Endothelial cell of umbilical vein (primary cell): ENCODE results near the gene SNUPN. TPM values are rescaled to one million over a fixed set of nuclear protein-coding genes. Genes with fewer than 3 reads are reported as not detected.

ENCODE experiments used
- BruUV-seq: library from RNA; stranded (reverse); fragments of 400-500 nt; replicated peaks from 2 replicates; lab custom pipeline; 2021; lab: Mats Ljungman, UMichigan
- CTCF ChIA-PET: fragments of 300-600, 350-600 bp; sonication (Branson Sonifier 250); formaldehyde crosslinking; loops from one replicate; lab custom pipeline; 2021; ENCODE audit warnings: antibody characterized with exemption, inconsistent platforms; lab: Charles Lee
- POLR2A ChIA-PET: fragments of 300-600, 350-600 bp; sonication (Branson Sonifier 250); formaldehyde crosslinking; loops from one replicate; lab custom pipeline; 2021; ENCODE audit warnings: antibody characterized with exemption, inconsistent platforms; lab: Charles Lee
- DNase-seq: peaks from one replicate; pipeline ENCODE4 v3.0.0-alpha.2; 2011; ENCODE audit warnings: low read depth, low spot score
- FAIRE-seq: peaks from 2 replicates; lab custom pipeline; 2011; peaks lifted over from hg19 to GRCh38; lab: Jason Lieb, UNC
- H2AFZ ChIP-seq: 2 replicates; pipeline ENCODE4 v1.6.0; 2012; ENCODE audit warnings: low read depth, low read length, control low read depth, inconsistent platforms
- H3K27ac ChIP-seq: 2 replicates; pipeline ENCODE4 v1.5.1; 2011; ENCODE audit warnings: low read depth, mild to moderate bottlenecking, control low read depth, low read length, moderate library complexity; ENCODE audit not compliant: insufficient read depth
- H3K27me3 ChIP-seq, 2 experiments: 2 replicates each; pipeline versions ENCODE4 v1.6.0 to v1.6.1; 2011; ENCODE audit warnings: low read length in 2 of 2, mixed read lengths in 1 of 2; ENCODE audit not compliant: control insufficient read depth in 2 of 2, insufficient read depth in 2 of 2
- H3K36me3 ChIP-seq, 2 experiments: 2 replicates in 1 of 2; 3 replicates in 1 of 2; pipeline ENCODE4 v1.5.1; 2011; ENCODE audit warnings: low read length in 2 of 2, mild to moderate bottlenecking in 1 of 2, moderate library complexity in 1 of 2; ENCODE audit not compliant: control insufficient read depth in 2 of 2, insufficient read depth in 2 of 2; ENCODE audit errors: extremely low read depth in 1 of 2
- H3K4me1 ChIP-seq: 3 replicates; pipeline ENCODE4 v1.5.1; 2011; ENCODE audit warnings: mild to moderate bottlenecking, low read length; ENCODE audit not compliant: control insufficient read depth, insufficient read depth; ENCODE audit errors: extremely low read depth
- H3K4me2 ChIP-seq: 2 replicates; pipeline ENCODE4 v1.6.1; 2011; ENCODE audit warnings: low read length, control low read depth, mixed read lengths; ENCODE audit not compliant: insufficient read depth
- H3K4me3 ChIP-seq, 3 experiments: fragments of 200-600 bp in 1 of 3; sonication (generic), shearing (Covaris generic) in 1 of 3; replicated peaks in 1 of 3; 2 replicates each; pipeline ENCODE4 v1.5.1; 2011 to 2016; ENCODE audit warnings: control low read depth in 3 of 3, low read length in 3 of 3, mild to moderate bottlenecking in 2 of 3, inconsistent platforms in 1 of 3, low read depth in 1 of 3, moderate library complexity in 1 of 3; ENCODE audit not compliant: insufficient read depth in 1 of 3
- H3K79me2 ChIP-seq: 2 replicates; pipeline ENCODE4 v1.6.0; 2012; ENCODE audit warnings: low read length, inconsistent platforms; ENCODE audit not compliant: control insufficient read depth, insufficient read depth
- H3K9ac ChIP-seq: replicated peaks from 2 replicates; pipeline ENCODE3; 2011; ENCODE audit warnings: low read length, control low read depth; ENCODE audit not compliant: insufficient read depth; ENCODE audit errors: extremely low read depth
- H3K9me1 ChIP-seq: replicated peaks from 3 replicates; pipeline ENCODE4 v1.6.0; 2011; ENCODE audit warnings: mild to moderate bottlenecking, low read length; ENCODE audit not compliant: control insufficient read depth, insufficient read depth; ENCODE audit errors: extremely low read depth
- H3K9me3 ChIP-seq: replicated peaks from 2 replicates; pipeline ENCODE4 v1.5.1; 2012; ENCODE audit warnings: low read length, inconsistent platforms; ENCODE audit not compliant: control insufficient read depth, insufficient read depth
- H4K20me1 ChIP-seq: replicated peaks from 2 replicates; pipeline ENCODE3; 2011; ENCODE audit warnings: mild to moderate bottlenecking, low read length; ENCODE audit not compliant: control insufficient read depth, insufficient read depth; ENCODE audit errors: extremely low read depth
- CTCF ChIP-seq, 2 donors: IDR thresholded peaks; 1 replicate in 1 of 2; 2 replicates in 1 of 2; pipeline ENCODE4 v1.5.1; 2011; ENCODE audit warnings: low read length in 2 of 2, mild to moderate bottlenecking in 2 of 2, moderate library complexity in 2 of 2, control low read depth in 1 of 2, inconsistent platforms in 1 of 2, low read depth in 1 of 2; ENCODE audit not compliant: insufficient read depth in 1 of 2; ENCODE audit errors: extremely low read depth in 1 of 2
- EZH2 ChIP-seq: IDR thresholded peaks from 2 replicates; pipeline ENCODE4 v1.6.1; 2012; ENCODE audit warnings: borderline replicate concordance, low read depth, mild to moderate bottlenecking, moderate library complexity, low read length, inconsistent platforms; ENCODE audit not compliant: severe bottlenecking
- FOS ChIP-seq: IDR thresholded peaks from 2 replicates; pipeline ENCODE4 v1.6.1; 2011; ENCODE audit warnings: mild to moderate bottlenecking, low read length, moderate library complexity, borderline replicate concordance; ENCODE audit not compliant: insufficient read depth
- GATA2 ChIP-seq: IDR thresholded peaks from 2 replicates; pipeline ENCODE4 v1.7.0; 2011; ENCODE audit warnings: low read depth, mild to moderate bottlenecking, moderate library complexity, mixed read lengths, low read length; ENCODE audit not compliant: insufficient read length, insufficient read depth
- JUN ChIP-seq: IDR thresholded peaks from 2 replicates; pipeline ENCODE4 v1.6.1; 2011; ENCODE audit warnings: borderline replicate concordance, low read depth; ENCODE audit not compliant: insufficient read length, insufficient read depth
- MAX ChIP-seq: IDR thresholded peaks from 2 replicates; pipeline ENCODE4 v1.6.1; 2011; ENCODE audit not compliant: insufficient read depth, insufficient read length
- MYC ChIP-seq: IDR thresholded peaks from one replicate; pipeline ENCODE4 v1.6.1; 2011; ENCODE audit warnings: mild to moderate bottlenecking, low read depth, low read length
- POLR2A ChIP-seq: IDR thresholded peaks from 2 replicates; pipeline ENCODE4 v1.6.1; 2012; ENCODE audit warnings: low read depth, mild to moderate bottlenecking, control low read depth, low read length
- POLR2AphosphoS5 ChIP-seq: IDR thresholded peaks from 2 replicates; pipeline ENCODE4 v1.6.1; 2012; ENCODE audit warnings: low read depth, mild to moderate bottlenecking, control low read depth, low read length, moderate library complexity; ENCODE audit not compliant: insufficient read depth
- dilution Hi-C: fragments of 300-500 bp; cut with MboI; formaldehyde crosslinking; loops from one replicate; pipeline ENCODE4 v1.15.0; 2019; ENCODE audit warnings: low sequenced_read_pairs; ENCODE audit not compliant: extremely low pct_ligation_motif_present
- intact Hi-C: fragments of 100-400 bp; cut with micrococcal nuclease; formaldehyde crosslinking; loops from one replicate; pipeline ENCODE4 v1.10.0; 2022
- polyA plus RNA-seq, 4 experiments: library from polyadenylated mRNA; depleted of rRNA in 3 of 4; stranded (reverse) in 3 of 4; unstranded in 1 of 4; fragments of >200 nt; gene quantifications; 2 replicates each; pipeline versions ENCODE4 v1.2.1 to v1.2.3, GENCODE V29; 2011 to 2012; ENCODE audit warnings: missing spikeins in 1 of 4
- total RNA-seq: library from RNA; stranded (reverse); gene quantifications from 2 replicates; pipeline ENCODE4 v1.2.3, GENCODE V29; 2021

Gene SNUPN
- total and polyA plus RNA-seq, 2 donors (not counting 3 experiments of a cell fraction or from before 2014, with no cell fraction given) = 13.2 to 25.1 TPM

- Histone ChIP-seq H3K79me2 (no peaks in the 10 kb centered on the region), H3K9me1 (no peaks in the 10 kb centered on the region), H3K27ac (no peak overlapping the region), H2AFZ (no peak overlapping the region), H3K36me3 (peaks cover 0 to 8% of the 10 kb centered on the region in 2 experiments), H3K27me3 (no peaks in the 10 kb centered on the region), H3K9ac (no peak overlapping the region), H3K4me1 (peaks cover 16% of the 10 kb centered on the region), H3K9me3 (no peaks in the 10 kb centered on the region), H4K20me1 (no peaks in the 10 kb centered on the region), H3K4me2 (no peak overlapping the region), H3K4me3 (no peak overlapping the region)
- no TSS peak for BruUV-seq
- intact Hi-C loops (no loop called here), dilution Hi-C loops (no loop called here)
- FAIRE-seq (no peak), DNase-seq (no peak)
- ChIA-PET CTCF (interaction anchor here (1.0 kb wide), 1 partner anchor 30 kb away, joined by 4 read pairs; no protein-coding TSS in a partner anchor), POLR2A (no interaction called here)
- no peak for TF ChIP-seq GATA2
- TF ChIP-seq FOS = no peak
- TF ChIP-seq CTCF (IDR thresholded peaks at IDR 0.05; ENCODE audit: extremely low read depth in 1 of 2, insufficient read depth in 1 of 2, low read depth in 1 of 2, low read length in 2 of 2) = no peak
- TF ChIP-seq POLR2AphosphoS5 = no peak
- no peak for TF ChIP-seq POLR2A
- no peak for TF ChIP-seq MAX
- no peak for TF ChIP-seq JUN
- no peak for TF ChIP-seq MYC
- no peak for TF ChIP-seq EZH2
Measured at GRCh38 chr15:75654201-75654907, 28.8 kb upstream of the SNUPN start.
